ENCODE results near the gene PPP1R14C. TPM values are rescaled to one million over a fixed set of nuclear protein-coding genes. Genes with fewer than 3 reads are reported as not detected.

The PPP1R14C gene
- total and polyA plus RNA-seq, 2 experiments from 2014 or later: 8.2 to 10.1 TPM

- in situ Hi-C loops (cut with MboI): no loop called here
- H3F3A ChIP-seq (ENCODE audit: insufficient read depth): peaks cover 21% of the 10 kb centered on the region; the same call in 1 of the 2 replicates
- H3K4me1 ChIP-seq (ENCODE audit: insufficient read depth): peaks cover 29% of the 10 kb centered on the region
- peak; percentile 56 for DNase-seq
- peaks cover 39% of the 10 kb centered on the region for H3K79me2 ChIP-seq (ENCODE audit: insufficient read depth)
- no peaks in the 10 kb centered on the region for H3K9me3 ChIP-seq (ENCODE audit: low read depth)
- H2AFZ ChIP-seq: peak overlapping the region; percentile 88
- H3K9ac ChIP-seq: peak overlapping the region; percentile 84
- H3K27me3 ChIP-seq (replicated peaks; ENCODE audit: insufficient read depth): no peaks in the 10 kb centered on the region
- TF ChIP-seq EZH2phosphoT487 (IDR thresholded peaks at IDR 0.05; ENCODE audit: insufficient read depth, low read depth) (no peak), EZH2 (IDR thresholded peaks at IDR 0.05; ENCODE audit: insufficient read depth, poor library complexity, severe bottlenecking) (no peak)
- H3K27ac ChIP-seq: no peak overlapping the region
- WGBS, 2 experiments (ENCODE audit: low coverage in 1 of 2, low lambda C conversion rate in 2 of 2, missing lambda C conversion rate in 2 of 2): 8 to 10% methylated on average over 33 to 52 of the region's 53 CpGs
- H4K20me1 ChIP-seq (ENCODE audit: insufficient read depth): no peaks in the 10 kb centered on the region
- peak overlapping the region; percentile 83 for H3K4me2 ChIP-seq (ENCODE audit: unreplicated experiment)
- H3K4me3 ChIP-seq: peak overlapping the region; percentile 77
- no peaks in the 10 kb centered on the region for H3K36me3 ChIP-seq (ENCODE audit: low read depth)
- H3K9me2 ChIP-seq (ENCODE audit: insufficient read depth): no peaks in the 10 kb centered on the region
Observed at GRCh38 chr6:150143516-150144293, 861 bp downstream of the PPP1R14C start.

DNA sequence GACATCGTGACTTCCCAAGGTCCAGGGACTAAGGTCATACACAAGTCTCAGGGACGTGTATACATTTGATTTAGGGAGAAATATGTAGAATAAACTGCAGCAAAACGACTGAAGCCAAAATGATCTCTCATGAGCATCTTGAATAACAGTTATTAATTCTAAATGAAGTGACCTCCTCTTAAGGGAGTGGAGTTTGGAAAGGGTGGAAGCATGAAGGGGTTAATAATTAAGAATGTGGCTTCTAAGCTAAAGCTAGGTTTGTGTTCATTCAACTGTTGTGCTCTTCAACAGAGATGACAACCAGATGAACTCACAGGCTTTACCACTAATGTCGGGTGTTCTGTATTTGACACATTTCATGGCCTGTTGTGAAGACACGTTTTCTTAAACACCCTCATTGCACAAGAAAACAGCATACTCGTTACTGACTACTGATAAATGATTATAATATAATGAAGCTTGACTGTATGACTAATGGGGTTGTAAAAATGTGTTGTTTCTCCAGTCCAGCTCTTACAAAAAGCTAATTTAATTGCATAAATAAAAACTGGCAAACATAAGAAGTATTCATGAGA lies 1.5 kb downstream of the PPP1R14C start:
- Histone ChIP-seq H3K9me3 (ENCODE audit: low read depth) (no peaks in the 10 kb centered on the region), H3K9ac (peak overlapping the region; percentile 84), H3K27ac (no peak overlapping the region), H3K79me2 (ENCODE audit: insufficient read depth) (peaks cover 41% of the 10 kb centered on the region), H4K20me1 (ENCODE audit: insufficient read depth) (no peaks in the 10 kb centered on the region), H3K9me2 (ENCODE audit: insufficient read depth) (no peaks in the 10 kb centered on the region), H2AFZ (peak overlapping the region; percentile 88), H3K4me3 (peak overlapping the region; percentile 77), H3K4me2 (ENCODE audit: unreplicated experiment) (peak overlapping the region; percentile 83), H3K36me3 (ENCODE audit: low read depth) (no peaks in the 10 kb centered on the region), H3K4me1 (ENCODE audit: insufficient read depth) (peaks cover 29% of the 10 kb centered on the region), H3F3A (ENCODE audit: insufficient read depth) (peaks cover 21% of the 10 kb centered on the region; the same call in 1 of the 2 replicates), H3K27me3 (replicated peaks; ENCODE audit: insufficient read depth) (no peaks in the 10 kb centered on the region)
- WGBS, 2 experiments (ENCODE audit: low coverage in 1 of 2, low lambda C conversion rate in 2 of 2, missing lambda C conversion rate in 2 of 2): 31 to 32% methylated on average over 6 of the region's 6 CpGs
- in situ Hi-C loops (cut with MboI): no loop called here
- peak; percentile 51 for DNase-seq
- TF ChIP-seq EZH2phosphoT487 (IDR thresholded peaks at IDR 0.05; ENCODE audit: insufficient read depth, low read depth) (no peak), EZH2 (IDR thresholded peaks at IDR 0.05; ENCODE audit: insufficient read depth, poor library complexity, severe bottlenecking) (no peak)

DNA sequence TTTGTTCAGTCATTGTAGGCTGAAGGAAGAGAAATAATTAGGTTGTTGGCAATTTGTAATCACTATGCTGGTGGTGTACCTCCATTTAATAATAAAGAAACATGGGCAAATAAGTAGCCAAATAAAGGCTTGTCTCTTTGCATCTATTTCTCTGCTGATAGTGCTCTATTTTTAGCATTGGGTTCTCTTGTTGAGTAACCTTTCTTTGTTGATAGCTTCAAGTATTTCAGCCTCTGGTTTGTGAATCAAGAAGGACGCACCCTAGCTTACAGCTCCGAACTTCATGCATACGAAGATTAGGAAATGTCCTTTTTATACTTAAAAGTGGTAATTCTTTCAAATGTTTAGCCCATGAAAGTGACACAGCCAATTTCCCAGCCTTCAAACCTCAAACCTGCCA lies 2.6 kb downstream of the PPP1R14C start:
- no peak for DNase-seq
- Histone ChIP-seq H3K4me3 (no peak overlapping the region), H3K36me3 (ENCODE audit: low read depth) (no peaks in the 10 kb centered on the region), H3K27ac (no peak overlapping the region), H3K9me2 (ENCODE audit: insufficient read depth) (no peaks in the 10 kb centered on the region), H3K4me2 (ENCODE audit: unreplicated experiment) (peak overlapping the region; percentile 26), H3K9me3 (ENCODE audit: low read depth) (no peaks in the 10 kb centered on the region), H3K79me2 (ENCODE audit: insufficient read depth) (peaks cover 41% of the 10 kb centered on the region), H3K9ac (no peak overlapping the region), H3K4me1 (ENCODE audit: insufficient read depth) (peaks cover 29% of the 10 kb centered on the region), H3K27me3 (replicated peaks; ENCODE audit: insufficient read depth) (no peaks in the 10 kb centered on the region), H3F3A (ENCODE audit: insufficient read depth) (peaks cover 15% of the 10 kb centered on the region; the same call in 1 of the 2 replicates), H4K20me1 (ENCODE audit: insufficient read depth) (no peaks in the 10 kb centered on the region), H2AFZ (no peak overlapping the region)
- WGBS, 2 experiments (ENCODE audit: low coverage in 1 of 2, low lambda C conversion rate in 2 of 2, missing lambda C conversion rate in 2 of 2): 96 to 97% methylated on average over 3 of the region's 3 CpGs
- in situ Hi-C loops (cut with MboI): no loop called here
- no peak for TF ChIP-seq EZH2 (IDR thresholded peaks at IDR 0.05; ENCODE audit: insufficient read depth, poor library complexity, severe bottlenecking)
- no peak for TF ChIP-seq EZH2phosphoT487 (IDR thresholded peaks at IDR 0.05; ENCODE audit: insufficient read depth, low read depth)

DNA sequence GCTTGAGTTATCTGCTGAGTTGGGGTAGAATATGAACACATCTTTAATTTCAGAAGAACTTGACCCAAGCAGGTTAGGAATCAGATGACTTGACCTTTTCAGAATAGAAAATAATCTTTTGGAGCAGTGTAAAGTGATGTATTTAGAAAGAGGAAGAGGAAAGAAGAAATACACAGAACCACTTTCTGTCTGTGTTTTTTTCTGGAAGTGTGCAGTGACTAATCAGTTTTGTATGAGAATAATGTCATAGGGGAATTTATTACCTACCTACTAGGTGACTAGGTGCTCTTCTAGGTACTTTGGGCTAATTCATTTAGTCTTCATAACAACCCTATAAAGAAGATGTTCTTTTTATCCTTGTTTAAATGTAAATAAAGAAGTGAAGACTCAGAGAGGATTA lies 3.0 kb downstream of the PPP1R14C start:
- no peaks in the 10 kb centered on the region for H4K20me1 ChIP-seq (ENCODE audit: insufficient read depth)
- peaks cover 15% of the 10 kb centered on the region; the same call in 1 of the 2 replicates for H3F3A ChIP-seq (ENCODE audit: insufficient read depth)
- in situ Hi-C loops (cut with MboI): no loop called here
- no peaks in the 10 kb centered on the region for H3K36me3 ChIP-seq (ENCODE audit: low read depth)
- H3K27ac ChIP-seq: no peak overlapping the region
- H3K9me2 ChIP-seq (ENCODE audit: insufficient read depth): no peaks in the 10 kb centered on the region
- H3K9ac ChIP-seq: no peak overlapping the region
- peaks cover 29% of the 10 kb centered on the region for H3K4me1 ChIP-seq (ENCODE audit: insufficient read depth)
- H3K4me2 ChIP-seq (ENCODE audit: unreplicated experiment): peak overlapping the region; percentile 26
- no peaks in the 10 kb centered on the region for H3K9me3 ChIP-seq (ENCODE audit: low read depth)
- peaks cover 41% of the 10 kb centered on the region for H3K79me2 ChIP-seq (ENCODE audit: insufficient read depth)
- H2AFZ ChIP-seq: no peak overlapping the region
- no peaks in the 10 kb centered on the region for H3K27me3 ChIP-seq (replicated peaks; ENCODE audit: insufficient read depth)
- TF ChIP-seq EZH2phosphoT487 (IDR thresholded peaks at IDR 0.05; ENCODE audit: insufficient read depth, low read depth): no peak
- no peak for TF ChIP-seq EZH2 (IDR thresholded peaks at IDR 0.05; ENCODE audit: insufficient read depth, poor library complexity, severe bottlenecking)
- no peak for DNase-seq
- H3K4me3 ChIP-seq: no peak overlapping the region

All from GM23248 (cell line).